GM21447 (cell line): ENCODE results near the gene DMKN.
"Not testable (repeated sequence)": the region's sequence is repeated elsewhere in the genome, so short reads cannot be mapped to it uniquely, and the experiment has no call there.

Source experiments
- ATAC-seq: cut with Tn5 transposase; IDR thresholded peaks from one replicate; pipeline ENCODE4 v1.9.1; 2021; ENCODE audit not compliant: unreplicated experiment

DMKN gene

DNA sequence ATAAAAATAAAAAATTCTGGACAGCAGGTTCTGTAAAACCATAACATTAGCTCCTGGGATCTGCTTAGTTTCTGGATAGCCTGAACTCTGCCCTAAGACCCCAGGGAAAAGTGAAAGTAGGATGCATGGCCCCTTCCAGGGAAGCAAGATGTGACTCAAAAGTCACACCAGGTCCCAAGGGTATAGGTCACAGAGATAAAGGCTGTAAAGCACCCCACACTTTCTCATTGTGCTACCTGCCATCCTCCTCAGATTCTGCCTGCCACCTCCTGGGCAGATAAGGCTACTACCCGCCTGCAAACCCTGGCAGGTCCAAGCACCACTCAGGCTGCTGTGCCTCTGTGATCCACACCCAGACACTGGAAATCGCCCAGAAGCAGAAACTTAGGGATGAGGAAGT lies 44.8 kb downstream of the DMKN start:
- peak; percentile 91 for ATAC-seq

- no peak for ATAC-seq
Measured at GRCh38 chr19:35466259-35466658, 47.2 kb downstream of the DMKN start.

DNA sequence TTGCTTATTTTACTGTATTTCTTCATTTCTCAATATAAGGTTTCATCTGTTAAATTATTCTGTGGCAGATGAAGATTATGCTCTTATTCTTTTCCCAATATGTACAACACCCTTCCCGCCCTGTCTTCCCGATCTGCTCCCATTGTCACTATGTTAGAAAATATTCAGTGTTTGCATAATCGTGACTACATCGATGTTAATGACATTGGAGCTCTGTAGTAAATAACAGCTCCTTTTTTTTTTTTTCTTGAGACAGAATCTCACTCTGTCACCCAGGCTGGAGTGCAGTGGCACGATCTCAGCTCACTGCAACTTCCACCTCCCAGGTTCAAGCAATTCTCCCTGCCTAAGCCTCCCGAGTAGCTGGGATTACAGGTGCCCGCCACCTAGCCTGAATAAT lies 50.5 kb downstream of the DMKN start:
- ATAC-seq, result not testable (repeated sequence)

- ATAC-seq, result peak; percentile 54
Measured at GRCh38 chr19:35462476-35462953, 50.9 kb downstream of the DMKN start.

- not testable (repeated sequence) for ATAC-seq
Measured at GRCh38 chr19:35461788-35462187, 51.7 kb downstream of the DMKN start.

GRCh38 chr19:35461060-35461459 lies 52.4 kb downstream of the DMKN start:
- ATAC-seq, result no peak

DNA sequence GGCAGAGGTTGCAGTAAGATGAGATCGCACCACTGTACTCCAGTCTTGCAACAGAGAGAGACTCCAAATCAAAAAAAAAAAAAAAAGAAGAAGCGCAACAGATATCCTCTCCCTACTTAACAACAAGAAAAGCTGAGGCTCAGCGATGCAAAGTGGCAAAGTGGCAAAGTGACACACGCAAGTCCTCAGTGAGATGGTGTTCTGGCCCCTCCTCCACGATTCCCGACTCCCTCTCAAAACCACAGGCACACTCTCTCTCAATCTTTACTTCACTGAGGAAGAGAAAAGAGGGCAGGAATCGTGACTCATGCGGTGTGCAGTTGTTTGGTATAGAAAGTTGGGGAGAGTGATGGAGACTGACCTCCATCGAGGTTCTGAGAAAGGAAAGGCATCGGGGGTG lies 52.8 kb downstream of the DMKN start:
- ATAC-seq, result no peak

DNA sequence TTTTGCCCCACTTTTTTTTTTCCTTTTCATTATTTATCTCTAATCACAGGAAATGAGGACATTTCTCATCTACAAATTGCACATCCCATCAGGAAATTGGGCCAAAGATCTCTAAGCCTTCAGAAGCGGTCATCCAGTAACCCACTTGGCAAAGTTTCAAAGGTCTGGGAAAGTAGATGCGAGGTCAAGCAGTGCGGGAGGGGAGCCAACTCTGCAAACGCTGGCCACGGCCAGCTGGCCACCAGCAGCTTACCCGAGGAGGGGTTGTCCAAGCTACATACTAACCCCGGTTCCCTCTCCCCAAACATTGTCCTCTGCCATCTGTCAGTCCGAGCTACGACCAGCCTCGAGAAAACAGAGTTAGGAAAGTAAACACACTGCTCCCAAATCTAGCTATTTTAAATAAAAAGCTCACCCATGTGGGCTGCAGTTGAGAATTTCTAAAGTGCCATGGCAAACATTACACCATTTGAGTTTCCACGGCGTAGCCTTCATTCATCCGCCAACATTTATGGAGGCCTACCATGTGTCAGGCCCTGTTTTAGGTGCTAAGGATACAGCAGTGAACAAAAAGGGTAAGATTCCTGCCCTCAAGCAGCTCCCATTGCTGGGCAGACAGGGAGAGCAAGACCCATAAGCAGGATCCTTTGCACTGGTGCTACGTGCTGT lies 53.9 kb downstream of the DMKN start:
- no peak for ATAC-seq

DNA sequence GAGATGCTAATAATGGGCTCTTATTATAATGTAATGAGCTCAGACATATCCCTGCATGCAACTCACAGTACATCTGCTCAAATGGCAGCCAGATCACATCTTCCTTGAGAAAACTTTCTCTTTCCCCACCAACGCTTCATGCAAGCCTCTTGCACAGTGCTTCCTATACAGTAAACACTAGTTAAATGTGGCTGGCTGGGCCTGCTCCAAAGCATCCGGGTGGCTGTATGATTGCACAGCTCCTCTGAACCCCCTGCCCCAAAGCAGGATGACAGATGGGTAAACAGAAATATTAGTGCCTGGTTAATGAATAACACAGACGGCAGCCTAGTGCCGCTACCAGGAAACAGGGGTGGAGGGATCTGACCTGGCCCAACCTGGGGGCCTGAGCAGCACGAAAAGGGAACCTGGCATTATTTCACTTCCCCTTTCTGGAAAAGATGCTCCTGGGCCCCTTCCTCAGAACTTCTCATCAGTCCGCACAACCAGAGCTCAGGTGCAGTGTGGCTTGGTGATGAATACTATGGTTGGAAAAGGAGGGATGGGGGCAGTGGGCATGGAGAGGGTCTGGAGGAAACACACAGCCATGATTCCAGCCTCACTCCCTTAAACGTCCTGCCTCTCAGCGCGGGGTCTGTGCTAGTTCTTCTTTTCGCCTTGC lies 54.6 kb downstream of the DMKN start:
- ATAC-seq, result peak; percentile 50

GRCh38 chr19:35458192-35458591 lies 55.3 kb downstream of the DMKN start:
- no peak for ATAC-seq

GRCh38 chr19:35457173-35457572 lies 56.3 kb downstream of the DMKN start:
- peak; percentile 29 for ATAC-seq

DNA sequence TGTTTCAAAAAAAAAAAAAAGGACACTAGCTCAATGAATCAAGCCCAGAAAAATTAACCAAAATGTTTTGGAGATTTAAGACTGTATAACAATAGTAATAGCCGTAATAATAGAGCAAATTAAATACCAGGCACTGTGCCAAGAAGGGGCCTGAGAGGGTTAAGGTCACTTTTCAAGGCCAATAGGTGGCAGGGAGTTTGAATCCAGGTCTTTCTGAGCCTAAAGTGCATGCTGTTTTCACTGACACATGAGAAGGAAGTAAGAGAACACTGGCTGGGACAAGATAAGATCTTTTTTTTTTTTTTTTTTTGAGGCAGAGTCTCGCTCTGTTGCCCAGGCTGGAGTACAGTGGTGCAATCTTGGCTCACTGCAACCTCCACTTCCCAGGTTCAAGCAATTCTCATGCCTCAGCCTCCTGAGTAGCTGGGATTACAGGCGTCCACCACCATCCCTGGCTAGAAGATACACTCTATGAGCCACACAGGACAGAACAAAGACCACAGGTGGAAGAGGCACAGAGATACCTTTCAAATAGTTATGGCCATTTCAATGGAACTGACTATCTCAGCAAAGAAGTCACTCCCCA lies 57.7 kb downstream of the DMKN start:
- no peak for ATAC-seq

DNA sequence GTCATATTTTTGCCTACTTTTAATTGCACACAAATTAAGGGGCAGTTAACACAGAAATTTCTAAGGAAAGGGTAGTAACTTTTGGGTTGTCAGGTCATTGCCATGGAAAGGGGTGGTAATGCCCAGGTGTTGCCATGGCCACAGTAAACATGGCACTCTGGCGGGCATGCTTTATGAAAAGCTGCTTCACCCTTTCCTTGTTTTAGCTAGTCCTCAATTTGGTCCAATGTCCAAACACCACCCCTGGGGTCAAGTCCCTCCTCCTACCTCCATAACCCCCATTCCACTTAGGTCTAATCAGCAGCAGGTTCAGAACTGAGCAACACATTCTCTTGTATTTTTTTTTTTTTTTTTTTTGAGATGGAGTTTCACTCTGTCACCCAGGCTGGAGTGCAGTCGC lies 58.8 kb downstream of the DMKN start:
- no peak for ATAC-seq

DNA sequence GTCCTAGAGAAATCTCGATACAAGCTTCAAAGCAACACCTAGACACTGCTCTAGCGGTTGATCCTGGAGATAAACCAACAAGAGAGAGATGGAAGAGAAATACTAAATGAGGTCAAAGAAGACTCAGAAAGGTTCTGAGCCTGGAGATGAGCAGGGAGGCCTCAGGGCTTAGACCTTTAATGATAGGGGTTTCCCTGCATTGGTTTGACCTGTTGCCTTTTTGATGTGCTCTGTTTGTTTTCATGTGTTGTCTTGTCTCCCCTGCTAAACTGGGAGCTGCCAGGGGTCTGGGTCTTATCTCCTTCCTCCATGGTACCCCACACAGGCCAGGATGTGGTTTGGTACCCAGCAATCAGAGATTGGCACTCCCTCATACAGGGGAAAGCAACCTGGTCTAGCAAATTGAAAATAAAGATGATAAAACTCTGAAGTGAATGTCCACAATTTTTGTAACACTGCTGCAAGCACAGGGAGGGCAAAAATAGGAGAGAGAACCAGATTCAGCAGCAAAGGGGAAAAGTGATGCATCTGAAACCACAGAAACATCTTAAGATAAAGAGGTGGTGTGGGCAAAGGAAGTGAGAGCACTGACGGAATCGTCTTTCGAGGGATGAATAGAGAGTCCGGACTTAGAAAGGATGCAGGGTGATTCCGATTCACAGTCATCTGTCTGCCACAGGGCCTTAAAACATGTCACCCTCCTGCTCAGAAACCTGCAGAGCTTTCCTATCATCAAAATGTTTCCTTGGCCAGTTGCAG lies 61.9 kb downstream of the DMKN start:
- no peak for ATAC-seq

DNA sequence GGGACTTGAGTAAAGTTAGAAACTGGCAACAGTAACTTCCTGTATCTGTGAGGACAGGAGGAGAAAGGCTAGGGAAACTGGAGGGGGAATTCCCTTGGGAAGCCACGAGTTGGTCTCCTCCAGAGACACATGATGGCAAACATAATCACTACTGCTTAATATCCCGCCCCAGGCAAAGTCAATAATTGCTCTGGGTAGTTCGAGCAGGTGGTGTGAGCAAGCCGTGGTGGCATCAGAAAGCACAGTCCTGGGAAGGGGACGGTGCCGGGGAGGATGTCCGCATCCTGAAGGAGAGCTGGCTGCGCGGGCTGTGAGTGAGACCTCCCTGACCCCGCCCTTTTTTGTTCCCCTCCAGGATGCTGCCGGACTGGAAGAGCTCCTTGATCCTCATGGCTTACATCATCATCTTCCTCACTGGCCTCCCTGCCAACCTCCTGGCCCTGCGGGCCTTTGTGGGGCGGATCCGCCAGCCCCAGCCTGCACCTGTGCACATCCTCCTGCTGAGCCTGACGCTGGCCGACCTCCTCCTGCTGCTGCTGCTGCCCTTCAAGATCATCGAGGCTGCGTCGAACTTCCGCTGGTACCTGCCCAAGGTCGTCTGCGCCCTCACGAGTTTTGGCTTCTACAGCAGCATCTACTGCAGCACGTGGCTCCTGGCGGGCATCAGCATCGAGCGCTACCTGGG lies 63.9 kb downstream of the DMKN start:
- ATAC-seq, result no peak

DNA sequence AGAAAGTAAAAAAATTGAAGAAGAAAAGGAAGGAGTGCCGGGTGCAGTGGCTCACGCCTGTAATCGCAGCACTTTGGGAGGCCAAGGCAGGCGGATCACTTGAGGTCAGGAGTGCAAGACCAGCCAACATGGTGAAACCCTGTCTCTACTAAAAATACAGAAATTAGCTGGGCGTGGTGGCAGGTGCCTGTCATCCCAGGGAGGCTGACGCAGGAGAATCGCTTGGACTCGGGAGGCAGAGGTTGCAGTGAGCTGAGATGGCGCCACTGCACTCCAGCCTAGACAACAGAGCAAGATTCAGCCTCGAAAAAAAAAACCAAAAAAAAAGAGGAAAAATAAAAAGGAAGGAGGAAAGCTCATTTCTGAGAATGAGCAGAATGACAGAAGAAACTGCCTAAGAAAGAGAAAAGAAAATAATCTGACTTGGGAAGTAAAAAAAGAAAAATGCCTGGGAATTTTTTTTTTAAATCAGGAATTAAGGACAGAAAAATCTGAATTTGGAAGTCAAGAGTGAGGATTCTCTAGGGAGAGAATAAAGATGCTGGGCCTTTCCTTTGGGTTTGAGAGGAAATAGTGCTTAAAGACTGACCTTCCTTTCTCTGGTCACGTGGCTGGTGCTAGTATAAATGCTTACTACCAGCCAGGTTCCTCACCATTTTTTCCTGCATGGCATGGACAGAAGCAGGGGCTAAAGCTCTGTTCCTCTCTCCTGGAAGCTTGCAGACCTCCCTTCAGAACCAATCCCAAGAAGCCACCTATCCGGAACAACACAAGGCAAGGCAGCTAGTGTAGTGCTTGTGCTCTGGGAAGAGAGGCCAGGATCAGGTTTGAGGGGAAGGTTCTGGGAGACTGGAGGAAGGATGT lies 65.6 kb downstream of the DMKN start, which contains the start of gene FFAR2:
Gene FFAR2, plus strand, starts transcription at position 652 of the 864 bp plus-strand sequence. CDS start 1,458 bp downstream, outside the sequence.
- no peak for ATAC-seq
